Muscle of leg (tissue), 11 donors: ENCODE data around the gene RNF181. TPM values are rescaled to one million over a fixed set of nuclear protein-coding genes. Genes with fewer than 3 reads are reported as not detected.
"Not testable (repeated sequence)": the region's sequence is repeated elsewhere in the genome, so short reads cannot be mapped to it uniquely, and the experiment has no call there.

ENCODE experiments used
- DNase-seq: peaks from one replicate; pipeline ENCODE4 v3.0.0; 2013
- H3K27ac ChIP-seq: one replicate; pipeline ENCODE4 v1.5.1; 2013; ENCODE audit warnings: mild to moderate bottlenecking, low read length, control low read depth
- H3K27me3 ChIP-seq: one replicate; pipeline ENCODE4 v1.6.1; 2013; ENCODE audit warnings: low read length; ENCODE audit not compliant: control insufficient read depth, insufficient read depth
- H3K36me3 ChIP-seq: one replicate; pipeline ENCODE4 v1.6.1; 2013; ENCODE audit warnings: low read length; ENCODE audit not compliant: control insufficient read depth, insufficient read depth
- H3K4me1 ChIP-seq: one replicate; pipeline ENCODE4 v1.6.1; 2013; ENCODE audit warnings: low read length; ENCODE audit not compliant: control insufficient read depth, insufficient read depth
- H3K4me3 ChIP-seq: one replicate; pipeline ENCODE4 v1.5.1; 2013; ENCODE audit warnings: low read length, control low read depth
- H3K9me3 ChIP-seq: replicated peaks from 2 replicates; pipeline ENCODE4 v1.6.1; 2013; ENCODE audit warnings: low read depth, low read length; ENCODE audit not compliant: control insufficient read depth
- WGBS: methylation state at CpG from one replicate; pipeline ENCODE4 v1.1.5; 2013; ENCODE audit warnings: missing lambda C conversion rate; ENCODE audit not compliant: insufficient coverage; 5-methylcytosine and 5-hydroxymethylcytosine counted together
- polyA plus RNA-seq, 8 donors: library from polyadenylated mRNA; unstranded; fragments of 120-200 nt; gene quantifications; one replicate each; pipeline versions ENCODE4 v1.2.1 to v1.2.3, GENCODE V29; 2013; ENCODE audit warnings: inconsistent platforms in 1 of 8, low replicate concordance in 1 of 8; ENCODE audit not compliant: insufficient read length in 8 of 8, insufficient read depth in 1 of 8
- total RNA-seq: library from RNA; stranded (reverse); fragments of 120-200 nt; gene quantifications from one replicate; pipeline ENCODE4 v1.2.4, GENCODE V29; 2013

RNF181 gene
- total and polyA plus RNA-seq, 9 donors = 53.9 to 109 (median 60.3) TPM

GRCh38 chr2:85601771-85602475 is 6.4 kb downstream of the RNF181 start:
- 1% methylated on average over 32 of the region's 36 CpGs for WGBS
- DNase-seq = no peak
- no peaks in the 10 kb centered on the region for H3K27me3 ChIP-seq
- H3K4me3 ChIP-seq = peak overlapping the region; percentile 89
- peaks cover 30% of the 10 kb centered on the region for H3K4me1 ChIP-seq
- H3K36me3 ChIP-seq = peaks cover 41% of the 10 kb centered on the region
- H3K9me3 ChIP-seq = no peaks in the 10 kb centered on the region
- peak overlapping the region; percentile 17 for H3K27ac ChIP-seq

GRCh38 chr2:85602476-85603234 is 7.1 kb downstream of the RNF181 start, which contains the start of gene TMEM150A:
Gene TMEM150A (minus strand): TSS chr2:85602698. CDS start chr2:85601948, 750 bp downstream.
- Histone ChIP-seq H3K36me3 (peaks cover 39% of the 10 kb centered on the region), H3K4me1 (peaks cover 29% of the 10 kb centered on the region), H3K27ac (peak within 1 kb of the TSS; percentile 78), H3K4me3 (peak within 1 kb of the TSS; percentile 89), H3K27me3 (no peaks in the 10 kb centered on the region), H3K9me3 (no peaks in the 10 kb centered on the region)
- peak; percentile 98 for DNase-seq
- under 1% methylated on average over 72 of the region's 73 CpGs for WGBS

DNA sequence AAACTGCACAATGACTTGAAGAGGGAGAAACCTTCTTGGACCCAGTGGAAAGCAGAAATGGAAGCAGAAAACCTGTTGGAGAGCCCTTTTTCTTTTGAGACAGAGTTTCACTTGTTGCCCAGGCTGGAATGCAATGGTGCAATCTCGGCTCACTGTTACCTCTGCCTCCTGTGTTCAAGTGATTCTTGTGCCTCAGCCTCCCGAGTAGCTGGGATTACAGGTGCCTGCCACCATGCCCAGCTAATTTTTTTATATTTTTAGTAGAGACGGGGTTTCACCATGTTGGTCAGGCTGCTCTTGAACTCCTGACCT is 8.5 kb downstream of the RNF181 start:
- Histone ChIP-seq H3K4me1 (peaks cover 29% of the 10 kb centered on the region), H3K36me3 (peaks cover 42% of the 10 kb centered on the region)
- not testable (repeated sequence) for H3K9me3 ChIP-seq, H3K4me3 ChIP-seq, H3K27me3 ChIP-seq, DNase-seq, H3K27ac ChIP-seq
- no CpG with 5 or more reads among the region's 3 CpGs for WGBS

GRCh38 chr2:85604568-85605339 is 9.2 kb downstream of the RNF181 start:
- H3K27me3 ChIP-seq = no peaks in the 10 kb centered on the region
- peaks cover 41% of the 10 kb centered on the region for H3K36me3 ChIP-seq
- H3K27ac ChIP-seq = peak overlapping the region; percentile 15
- peaks cover 32% of the 10 kb centered on the region for H3K4me1 ChIP-seq
- no peak overlapping the region for H3K4me3 ChIP-seq
- DNase-seq = no peak
- no peaks in the 10 kb centered on the region for H3K9me3 ChIP-seq
- WGBS = 86% methylated on average over 2 of the region's 6 CpGs

DNA sequence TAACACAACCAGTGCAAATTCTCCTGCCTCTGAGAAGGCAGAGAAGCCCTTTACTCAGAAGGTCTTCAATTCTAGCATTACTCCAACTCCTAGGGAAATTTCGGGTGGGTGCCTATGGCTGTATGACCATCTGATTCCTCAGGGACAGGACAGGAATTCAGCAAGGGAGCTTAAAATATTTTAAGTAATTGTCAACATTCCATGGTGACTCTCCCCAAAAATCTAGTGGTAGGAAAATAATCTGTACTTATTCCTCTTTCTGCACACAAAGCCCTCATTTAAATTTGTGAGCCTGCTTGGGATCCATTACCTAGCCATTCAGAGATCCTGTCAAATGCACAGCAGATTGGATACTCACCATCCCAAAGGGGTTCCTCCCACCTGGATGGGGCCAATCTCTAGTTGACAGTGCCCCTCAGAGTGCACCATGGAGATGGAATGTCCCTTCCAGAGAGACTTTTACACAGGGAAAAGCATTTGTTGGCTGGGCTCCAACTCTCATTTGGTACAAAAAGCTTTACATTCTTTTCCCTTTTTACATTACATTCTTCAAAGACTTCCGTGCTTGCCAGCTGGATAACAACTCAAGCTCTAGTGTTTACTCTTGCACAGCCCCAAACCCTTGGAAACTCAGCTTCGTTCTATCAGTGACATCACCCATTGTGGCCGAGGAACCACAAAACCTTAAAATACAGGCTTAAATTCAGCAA is 10.0 kb downstream of the RNF181 start:
- DNase-seq = peak; percentile 53
- Histone ChIP-seq H3K4me3 (no peak overlapping the region), H3K27me3 (no peaks in the 10 kb centered on the region), H3K36me3 (peaks cover 39% of the 10 kb centered on the region), H3K9me3 (no peaks in the 10 kb centered on the region), H3K27ac (peak overlapping the region; percentile 53), H3K4me1 (peaks cover 34% of the 10 kb centered on the region)
- WGBS = 33% methylated on average over 1 of the region's 4 CpGs

- Histone ChIP-seq H3K27me3 (no peaks in the 10 kb centered on the region), H3K36me3 (peaks cover 35% of the 10 kb centered on the region), H3K9me3 (no peaks in the 10 kb centered on the region), H3K4me1 (peaks cover 36% of the 10 kb centered on the region), H3K27ac (peak overlapping the region; percentile 53), H3K4me3 (no peak overlapping the region)
- no peak for DNase-seq
- WGBS = 86% methylated on average over 6 of the region's 7 CpGs
Measured at GRCh38 chr2:85606116-85606455, 10.5 kb downstream of the RNF181 start.

DNA sequence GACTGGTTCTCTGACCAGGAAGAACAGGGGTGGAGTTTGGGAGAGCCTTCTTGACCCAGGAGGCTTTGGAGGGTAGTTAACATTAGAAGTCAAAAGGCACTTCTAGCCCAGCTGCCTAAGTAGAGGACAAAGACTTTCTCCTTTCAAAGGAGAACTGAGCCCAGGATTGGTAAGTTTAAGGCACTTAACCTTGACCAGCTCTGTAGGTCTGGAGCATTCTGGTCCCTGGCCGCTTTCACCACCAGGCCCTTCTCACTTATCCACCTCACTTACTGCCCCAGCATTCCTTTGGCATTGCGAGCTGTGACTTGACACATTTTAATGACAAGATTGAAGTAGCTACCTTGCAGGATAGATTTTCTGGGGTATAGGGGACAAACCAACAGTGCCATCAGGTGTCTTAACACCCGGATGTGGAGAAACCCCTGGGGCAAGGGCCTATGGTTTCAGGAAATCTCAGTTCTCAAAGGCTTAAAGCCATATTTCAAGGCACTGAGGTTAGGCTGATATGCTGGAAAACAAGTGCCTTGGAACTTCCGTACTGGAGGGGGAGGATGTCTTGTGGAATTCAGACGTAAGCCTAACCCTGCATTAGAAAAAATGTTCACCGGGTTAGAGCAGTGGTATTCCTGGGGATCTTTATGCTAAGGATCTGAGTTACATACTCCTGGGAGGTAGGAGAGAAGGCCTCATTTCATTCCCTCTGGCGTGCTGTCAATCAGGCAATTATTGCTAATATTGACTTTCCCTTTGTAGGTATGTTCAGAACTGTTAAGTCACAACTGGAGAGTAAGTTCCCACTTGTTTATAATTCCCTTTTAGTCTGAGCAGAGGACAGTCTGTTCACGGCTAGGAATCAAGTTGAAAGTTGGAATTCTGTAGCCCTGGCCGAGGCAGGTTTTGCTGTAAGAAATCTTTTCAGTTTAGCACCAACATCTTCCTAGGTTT is 12.0 kb downstream of the RNF181 start:
- no peak for DNase-seq
- no peak overlapping the region for H3K4me3 ChIP-seq
- H3K36me3 ChIP-seq = peaks cover 35% of the 10 kb centered on the region
- H3K9me3 ChIP-seq = no peaks in the 10 kb centered on the region
- peaks cover 31% of the 10 kb centered on the region for H3K4me1 ChIP-seq
- H3K27me3 ChIP-seq = no peaks in the 10 kb centered on the region
- WGBS = 79% methylated on average over 7 of the region's 9 CpGs
- no peak overlapping the region for H3K27ac ChIP-seq

DNA sequence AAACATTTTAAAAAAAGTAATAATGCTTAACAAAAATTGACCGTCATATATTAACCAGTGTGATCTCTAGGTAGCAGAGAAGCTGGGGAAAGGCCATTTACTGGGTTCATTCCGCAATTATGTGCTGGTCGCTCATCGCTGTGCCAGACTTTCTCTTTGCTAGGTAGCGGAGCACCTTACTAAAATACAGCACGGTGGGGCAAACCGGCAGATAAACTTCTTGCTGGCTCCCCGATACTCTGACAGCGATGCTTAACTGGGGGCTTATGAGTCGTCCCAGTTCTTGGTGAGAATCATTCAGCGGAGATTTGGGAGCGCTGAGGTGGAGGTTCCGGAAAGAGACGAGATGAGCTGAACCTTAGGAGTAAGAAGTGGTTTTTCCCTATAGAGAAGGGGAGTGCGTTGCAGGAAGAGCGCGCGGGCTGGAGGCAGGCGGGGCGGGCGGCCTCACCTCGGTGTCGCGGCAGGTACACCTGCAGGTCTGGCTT is 15.7 kb downstream of the RNF181 start:
- Histone ChIP-seq H3K4me1 (peaks cover 18% of the 10 kb centered on the region), H3K4me3 (peak overlapping the region; percentile 85), H3K27me3 (no peaks in the 10 kb centered on the region), H3K9me3 (no peaks in the 10 kb centered on the region), H3K27ac (peak overlapping the region; percentile 38), H3K36me3 (peaks cover 30% of the 10 kb centered on the region)
- WGBS = 3% methylated on average over 22 of the region's 24 CpGs
- no peak for DNase-seq
